Measurements from ENCODE around the gene ENTHD1. TPM values are rescaled to one million over a fixed set of nuclear protein-coding genes. Genes with fewer than 3 reads are reported as not detected.

Gene ENTHD1
- total and polyA plus RNA-seq, 2 of the 8 experiments (the other 6 are each of a cell fraction or from before 2014, with no cell fraction given), result not detected

DNA sequence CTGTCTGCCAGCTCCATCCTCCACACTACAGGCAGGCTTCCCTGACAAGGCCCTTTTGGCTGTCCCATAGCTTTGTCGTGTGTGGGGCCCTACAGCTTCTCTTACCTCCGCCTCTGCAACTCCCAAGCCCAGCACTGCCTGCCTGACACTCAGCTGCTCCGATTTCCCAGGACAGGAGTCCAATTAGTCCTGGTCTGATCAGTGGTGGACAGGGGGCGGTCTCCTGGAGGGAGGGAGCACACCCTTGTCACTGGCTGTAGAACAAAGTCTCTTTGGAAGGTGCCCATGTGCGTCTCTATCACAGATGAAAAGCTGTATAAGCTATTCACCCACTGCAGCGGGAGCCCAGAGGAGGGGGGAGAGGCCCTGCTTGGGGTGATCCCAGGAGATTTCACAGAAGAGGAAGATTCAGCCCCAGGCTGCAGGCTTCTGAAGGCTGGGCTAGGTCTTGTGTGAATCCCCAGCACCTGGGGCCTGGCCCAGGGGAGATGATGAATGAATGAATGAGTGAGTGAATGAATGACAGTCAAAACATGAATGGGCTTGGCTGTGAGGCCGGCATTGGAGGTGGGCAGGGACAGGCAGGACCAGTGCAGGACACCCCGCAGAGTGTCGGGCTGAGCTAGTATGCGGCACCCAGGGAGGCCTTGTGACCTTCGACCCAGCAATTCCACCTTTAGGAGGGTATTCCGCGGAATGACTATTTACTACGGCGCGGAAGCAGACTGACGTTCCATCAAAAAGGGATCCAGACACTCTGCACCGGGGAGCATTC lies 180.6 kb downstream of the ENTHD1 start:
- POLR2A ChIA-PET (ENCODE audit: partially characterized antibody), result interaction anchor here (1.1 kb wide), 1 partner anchor 186 kb away, joined by 3 read pairs; no protein-coding TSS in a partner anchor
- Histone ChIP-seq H3K79me2 (ENCODE audit: control insufficient read depth in 1 of 2, insufficient read depth in 2 of 2, low read length in 2 of 2) (no peaks in the 10 kb centered on the region), H3K27me3 (replicated peaks in 1 of 4; ENCODE audit: control insufficient read depth in 3 of 4, extremely low read depth in 1 of 4, insufficient read depth in 3 of 4, low read length in 3 of 4) (no peaks in the 10 kb centered on the region; a peak in 1 of 7 replicates), H2BK120ac (replicated peaks; ENCODE audit: low read depth, low read length) (no peak overlapping the region), H3K27ac (ENCODE audit: low read depth, low read length) (no peak overlapping the region), H3K23me2 (ENCODE audit: low read depth, low read length) (0 out of 2 replicates have a peak, but pooled peaks cover 2% of the 10 kb centered on the region), H3K9me3 (ENCODE audit: insufficient read depth in 2 of 2, low read depth in 1 of 2, low read length in 1 of 2) (no peaks in the 10 kb centered on the region), H3K9ac (replicated peaks in 1 of 4; ENCODE audit: extremely low read depth in 1 of 4, low read depth in 3 of 4, low read length in 3 of 4) (no peak overlapping the region), H3K79me1 (ENCODE audit: low read depth, low read length) (no peaks in the 10 kb centered on the region), H3K4me2 (ENCODE audit: insufficient read depth in 1 of 2, low read depth in 2 of 2, low read length in 2 of 2) (no peak overlapping the region), H4K91ac (replicated peaks; ENCODE audit: insufficient read length, low read length) (no peak overlapping the region), H3K56ac (replicated peaks; ENCODE audit: insufficient read length, low read depth, low read length) (no peak overlapping the region), H2AFZ (ENCODE audit: low read length) (no peak overlapping the region), H2AK5ac (ENCODE audit: low read depth, low read length) (no peak overlapping the region), H3K4me3 (ENCODE audit: extremely low read depth in 1 of 4, insufficient read depth in 2 of 4, low read depth in 3 of 4, low read length in 4 of 4) (no peak overlapping the region), H2BK20ac (ENCODE audit: low read length) (no peak overlapping the region), H3K4ac (replicated peaks; ENCODE audit: insufficient read length, low read depth, low read length) (no peak overlapping the region), H3K18ac (ENCODE audit: extremely low read depth, low read length) (no peak overlapping the region), H4K5ac (ENCODE audit: insufficient read length, low read depth, low read length) (no peak overlapping the region), H2BK12ac (ENCODE audit: low read depth, low read length) (no peak overlapping the region), H4K20me1 (replicated peaks in 1 of 2; ENCODE audit: control insufficient read depth in 1 of 2, insufficient read depth in 2 of 2, low read length in 2 of 2) (peaks cover 0 to 2% of the 10 kb centered on the region in 2 experiments), H3K4me1 (replicated peaks in 1 of 4; ENCODE audit: control insufficient read depth in 3 of 4, insufficient read depth in 4 of 4, low read length in 3 of 4) (peaks cover 0 to 4% (median 1%) of the 10 kb centered on the region in 4 experiments; a peak in 3 of 7 replicates), H2BK5ac (ENCODE audit: low read depth, low read length) (no peak overlapping the region), H2BK15ac (ENCODE audit: low read length) (no peak overlapping the region), H3K36me3 (ENCODE audit: control insufficient read depth in 2 of 4, insufficient read depth in 4 of 4, low read length in 3 of 4) (no peaks in the 10 kb centered on the region), H3K14ac (ENCODE audit: insufficient read length) (no peak overlapping the region), H3K23ac (ENCODE audit: insufficient read length) (no peak overlapping the region), H4K8ac (ENCODE audit: extremely low read depth, insufficient read depth, low read length) (no peak overlapping the region; the same call in 1 of the 2 replicates)
- DNase-seq (ENCODE audit: low read depth in 1 of 2, low spot score in 2 of 2), result no peak
- no peak for FAIRE-seq
- 78% methylated on average over 18 of the region's 18 CpGs; no CpG with 5 or more reads in 1 of the 2 experiments for WGBS, 2 experiments (ENCODE audit: extremely low coverage in 1 of 2, insufficient coverage in 1 of 2, insufficient read length in 1 of 2, insufficient replicate concordance in 2 of 2, low coverage in 1 of 2, low lambda C conversion rate in 2 of 2, missing lambda C conversion rate in 1 of 2)
- CTCF ChIA-PET (ENCODE audit: partially characterized antibody), result interaction anchor here (1.1 to 1.5 kb wide), 3 partner anchors 24 to 88 kb away, joined by 3 read pairs; no protein-coding TSS in a partner anchor
- TF ChIP-seq SAP30 (IDR thresholded peaks at IDR 0.05; ENCODE audit: insufficient read depth, insufficient replicate concordance, low read length) (no peak), CBX5 (IDR thresholded peaks at IDR 0.05; ENCODE audit: low read depth, low read length) (no peak), SRF (IDR thresholded peaks at IDR 0.05; ENCODE audit: low read depth, low read length) (no peak), SUZ12 (IDR thresholded peaks at IDR 0.05; ENCODE audit: low read length) (no peak), JUND (IDR thresholded peaks at IDR 0.05; ENCODE audit: low read length) (no peak), POLR2A (IDR thresholded peaks at IDR 0.05; ENCODE audit: control extremely low read depth in 1 of 2, low read depth in 2 of 2, low read length in 2 of 2) (no peak), BCL11A (IDR thresholded peaks at IDR 0.05; ENCODE audit: low read depth in 2 of 2, low read length in 2 of 2) (no peak), EGR1 (IDR thresholded peaks at IDR 0.05; ENCODE audit: borderline replicate concordance, low read depth, low read length) (no peak), KDM5A (IDR thresholded peaks at IDR 0.05; ENCODE audit: low read length) (no peak), CEBPB (IDR thresholded peaks at IDR 0.05; ENCODE audit: low read depth, low read length) (no peak)
- TF ChIP-seq, protein P1, sequence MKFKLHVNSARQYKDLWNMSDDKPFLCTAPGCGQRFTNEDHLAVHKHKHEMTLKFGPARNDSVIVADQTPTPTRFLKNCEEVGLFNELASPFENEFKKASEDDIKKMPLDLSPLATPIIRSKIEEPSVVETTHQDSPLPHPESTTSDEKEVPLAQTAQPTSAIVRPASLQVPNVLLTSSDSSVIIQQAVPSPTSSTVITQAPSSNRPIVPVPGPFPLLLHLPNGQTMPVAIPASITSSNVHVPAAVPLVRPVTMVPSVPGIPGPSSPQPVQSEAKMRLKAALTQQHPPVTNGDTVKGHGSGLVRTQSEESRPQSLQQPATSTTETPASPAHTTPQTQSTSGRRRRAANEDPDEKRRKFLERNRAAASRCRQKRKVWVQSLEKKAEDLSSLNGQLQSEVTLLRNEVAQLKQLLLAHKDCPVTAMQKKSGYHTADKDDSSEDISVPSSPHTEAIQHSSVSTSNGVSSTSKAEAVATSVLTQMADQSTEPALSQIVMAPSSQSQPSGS (IDR thresholded peaks at IDR 0.05; ENCODE audit: low read length), result no peak

Data from H1 (cell line).